Body of pancreas (tissue), 4 donors: ENCODE results near the gene MFAP4. TPM values are rescaled to one million over a fixed set of nuclear protein-coding genes. Genes with fewer than 3 reads are reported as not detected.
A peak's percentile ranks its signal among the peaks of the same experiment; 100 is the strongest.

ENCODE experiments used
- ATAC-seq: fragments of 150-250 bp; one replicate; pipeline ENCODE4 v1.9.1; 2016
- DNase-seq, 4 donors: peaks; one replicate each; pipeline ENCODE4 v3.0.0-alpha.2; 2019
- H3K27ac ChIP-seq, 4 donors: fragments of 200-600 bp; sonication (generic); 1 replicate in 3 of 4; 2 replicates in 1 of 4; pipeline versions ENCODE4 v1.5.1 to v1.6.1; 2016 to 2019; ENCODE audit warnings: mild to moderate bottlenecking in 1 of 4, mixed read lengths in 1 of 4, moderate library complexity in 1 of 4
- H3K27me3 ChIP-seq, 2 donors: fragments of 200-600 bp; sonication (generic); one replicate each; pipeline ENCODE4 v1.6.0; 2016; ENCODE audit warnings: mild to moderate bottlenecking in 1 of 2
- H3K36me3 ChIP-seq, 2 donors: fragments of 200-600 bp; sonication (generic); replicated peaks in 1 of 2; 2 replicates each; pipeline ENCODE4 v1.5.1; 2016; ENCODE audit warnings: low read depth in 2 of 2; ENCODE audit not compliant: insufficient read depth in 1 of 2
- H3K4me1 ChIP-seq: fragments of 200-600 bp; sonication (generic); one replicate; pipeline ENCODE4 v1.6.0; 2016
- H3K4me3 ChIP-seq, 2 donors: fragments of 200-600 bp; sonication (generic); 1 replicate in 1 of 2; 2 replicates in 1 of 2; pipeline ENCODE4 v1.5.1; 2016 to 2019
- H3K9me3 ChIP-seq, 3 donors: fragments of 200-600 bp; sonication (generic); 1 replicate in 2 of 3; 2 replicates in 1 of 3; pipeline ENCODE4 v1.5.1; 2016
- POLR2A ChIP-seq, 3 donors: fragments of 450-650 bp; IDR thresholded peaks; one replicate each; pipeline ENCODE4 v1.6.1; 2016; ENCODE audit warnings: antibody characterized with exemption in 3 of 3, mild to moderate bottlenecking in 2 of 3
- WGBS, 2 donors: methylation state at CpG; one replicate each; pipeline ENCODE4 v1.1.5; 2017; 5-methylcytosine and 5-hydroxymethylcytosine counted together
- intact Hi-C: fragments of 100-400 bp; cut with DNase I; formaldehyde crosslinking; loops from one replicate; pipeline ENCODE4 v1.15.1; 2023
- total RNA-seq, 2 donors: library from RNA; depleted of rRNA; stranded (reverse); fragments of >200 nt; gene quantifications; one replicate each; pipeline ENCODE4 v1.1.0, GENCODE V29; 2016
- TF ChIP-seq, protein P1 (sequence below), 7 experiments: fragments of 450-650 bp in 4 of 7; fragments of 200-600 bp in 3 of 7; sonication (generic) in 3 of 7; IDR thresholded peaks; one replicate each; pipeline ENCODE4 v1.5.1; 2016 to 2019; ENCODE audit warnings: antibody characterized with exemption in 7 of 7

The MFAP4 gene
- total RNA-seq, 2 donors from 2014 or later, result 25.7 to 35.3 TPM

DNA sequence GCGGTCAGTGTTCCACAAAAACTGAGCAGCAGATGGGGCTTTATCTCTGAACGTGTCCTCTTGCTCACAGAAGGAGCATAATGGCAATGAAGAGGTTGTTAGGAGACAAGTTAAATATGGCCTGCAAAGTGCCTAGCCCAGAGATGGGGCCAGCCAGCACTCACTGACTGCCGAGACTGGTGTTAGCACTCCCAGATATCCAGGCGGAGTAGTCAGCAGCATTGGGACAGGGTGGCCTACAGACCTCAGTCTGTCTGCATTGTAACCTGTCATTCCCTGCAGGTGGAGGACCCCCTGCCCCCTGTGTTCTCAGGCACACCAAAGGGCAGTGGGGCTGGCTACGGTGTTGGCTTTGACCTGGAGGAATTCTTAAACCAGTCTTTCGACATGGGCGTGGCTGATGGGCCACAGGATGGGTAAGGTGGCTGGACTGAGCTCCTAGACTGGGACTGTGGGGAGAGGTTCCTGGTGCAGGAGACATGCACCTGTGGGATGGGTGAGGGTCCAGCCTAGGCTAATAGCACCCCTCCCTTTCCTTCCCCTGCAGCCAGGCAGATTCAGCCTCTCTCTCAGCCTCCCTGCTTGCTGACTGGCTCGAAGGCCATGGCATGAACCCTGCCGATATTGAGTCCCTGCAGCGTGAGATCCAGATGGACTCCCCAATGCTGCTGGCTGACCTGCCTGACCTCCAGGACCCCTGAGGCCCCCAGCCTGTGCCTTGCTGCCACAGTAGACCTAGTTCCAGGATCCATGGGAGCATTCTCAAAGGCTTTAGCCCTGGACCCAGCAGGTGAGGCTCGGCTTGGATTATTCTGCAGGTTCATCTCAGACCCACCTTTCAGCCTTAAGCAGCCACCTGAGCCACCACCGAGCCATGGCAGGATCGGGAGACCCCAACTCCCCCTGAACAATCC, 4.2 kb downstream of the MFAP4 start:
- TF ChIP-seq, protein P1, sequence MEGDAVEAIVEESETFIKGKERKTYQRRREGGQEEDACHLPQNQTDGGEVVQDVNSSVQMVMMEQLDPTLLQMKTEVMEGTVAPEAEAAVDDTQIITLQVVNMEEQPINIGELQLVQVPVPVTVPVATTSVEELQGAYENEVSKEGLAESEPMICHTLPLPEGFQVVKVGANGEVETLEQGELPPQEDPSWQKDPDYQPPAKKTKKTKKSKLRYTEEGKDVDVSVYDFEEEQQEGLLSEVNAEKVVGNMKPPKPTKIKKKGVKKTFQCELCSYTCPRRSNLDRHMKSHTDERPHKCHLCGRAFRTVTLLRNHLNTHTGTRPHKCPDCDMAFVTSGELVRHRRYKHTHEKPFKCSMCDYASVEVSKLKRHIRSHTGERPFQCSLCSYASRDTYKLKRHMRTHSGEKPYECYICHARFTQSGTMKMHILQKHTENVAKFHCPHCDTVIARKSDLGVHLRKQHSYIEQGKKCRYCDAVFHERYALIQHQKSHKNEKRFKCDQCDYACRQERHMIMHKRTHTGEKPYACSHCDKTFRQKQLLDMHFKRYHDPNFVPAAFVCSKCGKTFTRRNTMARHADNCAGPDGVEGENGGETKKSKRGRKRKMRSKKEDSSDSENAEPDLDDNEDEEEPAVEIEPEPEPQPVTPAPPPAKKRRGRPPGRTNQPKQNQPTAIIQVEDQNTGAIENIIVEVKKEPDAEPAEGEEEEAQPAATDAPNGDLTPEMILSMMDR (IDR thresholded peaks at IDR 0.05), result no peak
- TF ChIP-seq POLR2A (IDR thresholded peaks at IDR 0.05), result no peak
- intact Hi-C loops, result no loop called here
- DNase-seq (peak in 1 of 4 donors; percentile 7), ATAC-seq (no peak)
- Histone ChIP-seq H3K4me3 (no peak overlapping the region), H3K36me3 (peaks cover 0 to 13% of the 10 kb centered on the region in 2 donors), H3K27me3 (no peaks in the 10 kb centered on the region), H3K9me3 (no peaks in the 10 kb centered on the region), H3K27ac (no peak overlapping the region), H3K4me1 (peaks cover 10% of the 10 kb centered on the region)
- 89 to 93% methylated on average over 6 to 13 of the region's 13 CpGs for WGBS, 2 donors

DNA sequence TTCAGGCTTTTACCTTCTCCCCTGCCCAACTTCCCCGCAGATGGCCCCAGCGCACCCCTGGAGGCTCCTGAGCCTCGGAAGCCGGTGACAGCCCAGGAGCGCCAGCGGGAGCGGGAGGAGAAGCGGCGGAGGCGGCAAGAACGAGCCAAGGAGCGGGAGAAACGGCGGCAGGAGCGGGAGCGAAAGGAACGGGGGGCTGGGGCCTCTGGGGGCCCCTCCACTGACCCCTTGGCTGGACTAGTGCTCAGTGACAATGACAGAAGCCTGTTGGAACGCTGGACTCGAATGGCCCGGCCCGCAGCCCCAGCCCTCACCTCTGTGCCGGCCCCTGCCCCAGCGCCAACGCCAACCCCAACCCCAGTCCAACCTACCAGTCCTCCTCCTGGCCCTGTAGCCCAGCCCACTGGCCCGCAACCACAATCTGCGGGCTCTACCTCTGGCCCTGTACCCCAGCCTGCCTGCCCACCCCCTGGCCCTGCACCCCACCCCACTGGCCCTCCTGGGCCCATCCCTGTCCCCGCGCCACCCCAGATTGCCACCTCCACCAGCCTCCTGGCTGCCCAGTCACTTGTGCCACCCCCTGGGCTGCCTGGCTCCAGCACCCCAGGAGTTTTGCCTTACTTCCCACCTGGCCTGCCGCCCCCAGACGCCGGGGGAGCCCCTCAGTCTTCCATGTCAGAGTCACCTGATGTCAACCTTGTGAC, 5.1 kb downstream of the MFAP4 start:
- Histone ChIP-seq H3K4me3 (no peak overlapping the region), H3K9me3 (no peaks in the 10 kb centered on the region), H3K4me1 (peaks cover 15% of the 10 kb centered on the region), H3K27me3 (no peaks in the 10 kb centered on the region), H3K36me3 (peaks cover 0 to 13% of the 10 kb centered on the region in 2 donors), H3K27ac (no peak overlapping the region)
- intact Hi-C loops, result no loop called here
- ATAC-seq (no peak), DNase-seq (peak in 1 of 4 donors; percentile 8)
- WGBS, 2 donors, result 93 to 97% methylated on average over 21 to 26 of the region's 31 CpGs
- no peak for TF ChIP-seq POLR2A (IDR thresholded peaks at IDR 0.05)
- TF ChIP-seq, protein P1 (IDR thresholded peaks at IDR 0.05), result no peak

- WGBS, 2 donors, result 93% methylated on average over 2 to 7 of the region's 7 CpGs
- ATAC-seq (no peak), DNase-seq (peak in 1 of 4 donors; percentile 9)
- intact Hi-C loops, result no loop called here
- TF ChIP-seq, protein P1 (IDR thresholded peaks at IDR 0.05), result no peak
- TF ChIP-seq POLR2A (IDR thresholded peaks at IDR 0.05), result no peak
- H3K4me3 ChIP-seq, result no peak overlapping the region
- no peak overlapping the region for H3K27ac ChIP-seq
- no peaks in the 10 kb centered on the region for H3K27me3 ChIP-seq
- peaks cover 0 to 13% of the 10 kb centered on the region in 2 donors for H3K36me3 ChIP-seq
- H3K4me1 ChIP-seq, result peaks cover 16% of the 10 kb centered on the region
- no peaks in the 10 kb centered on the region for H3K9me3 ChIP-seq
Observed at GRCh38 chr17:19381361-19381740, 5.6 kb downstream of the MFAP4 start.

DNA sequence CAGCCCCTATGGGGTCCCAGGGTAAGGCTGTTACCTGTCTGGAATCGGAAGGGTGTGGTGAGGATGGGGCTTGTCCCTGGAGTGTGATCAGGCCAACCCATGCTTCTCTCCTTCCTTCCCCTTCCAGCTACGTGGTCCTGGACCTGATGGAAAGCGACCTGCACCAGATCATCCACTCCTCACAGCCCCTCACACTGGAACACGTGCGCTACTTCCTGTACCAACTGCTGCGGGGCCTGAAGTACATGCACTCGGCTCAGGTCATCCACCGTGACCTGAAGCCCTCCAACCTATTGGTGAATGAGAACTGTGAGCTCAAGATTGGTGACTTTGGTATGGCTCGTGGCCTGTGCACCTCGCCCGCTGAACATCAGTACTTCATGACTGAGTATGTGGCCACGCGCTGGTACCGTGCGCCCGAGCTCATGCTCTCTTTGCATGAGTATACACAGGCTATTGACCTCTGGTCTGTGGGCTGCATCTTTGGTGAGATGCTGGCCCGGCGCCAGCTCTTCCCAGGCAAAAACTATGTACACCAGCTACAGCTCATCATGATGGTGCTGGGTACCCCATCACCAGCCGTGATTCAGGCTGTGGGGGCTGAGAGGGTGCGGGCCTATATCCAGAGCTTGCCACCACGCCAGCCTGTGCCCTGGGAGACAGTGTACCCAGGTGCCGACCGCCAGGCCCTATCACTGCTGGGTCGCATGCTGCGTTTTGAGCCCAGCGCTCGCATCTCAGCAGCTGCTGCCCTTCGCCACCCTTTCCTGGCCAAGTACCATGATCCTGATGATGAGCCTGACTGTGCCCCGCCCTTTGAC, 6.3 kb downstream of the MFAP4 start:
- no peaks in the 10 kb centered on the region for H3K9me3 ChIP-seq
- DNase-seq (peak in 1 of 4 donors; percentile 12), ATAC-seq (no peak)
- H3K27ac ChIP-seq, result no peak overlapping the region
- TF ChIP-seq, protein P1 (IDR thresholded peaks at IDR 0.05), result no peak
- no peak for TF ChIP-seq POLR2A (IDR thresholded peaks at IDR 0.05)
- H3K4me1 ChIP-seq, result peaks cover 16% of the 10 kb centered on the region
- no peak overlapping the region for H3K4me3 ChIP-seq
- 90 to 93% methylated on average over 7 to 29 of the region's 29 CpGs for WGBS, 2 donors
- intact Hi-C loops, result no loop called here
- no peaks in the 10 kb centered on the region for H3K27me3 ChIP-seq
- peaks cover 0 to 13% of the 10 kb centered on the region in 2 donors for H3K36me3 ChIP-seq
